Loucy (cell line): ENCODE data around the gene E2F8.
"Not testable (repeated sequence)": the region's sequence is repeated elsewhere in the genome, so short reads cannot be mapped to it uniquely, and the experiment has no call there.

Experiments
- H2AFZ ChIP-seq: fragments of 200-600 bp; sonication (generic); 2 replicates; pipeline ENCODE4 v1.6.0; 2016; ENCODE audit warnings: antibody characterized with exemption, mild to moderate bottlenecking, low read length, moderate library complexity
- H3F3A ChIP-seq: fragments of 200-600 bp; 2 replicates; pipeline ENCODE4 v1.6.0; 2016; ENCODE audit warnings: antibody characterized with exemption, low read depth, mild to moderate bottlenecking
- H3K27me3 ChIP-seq: fragments of 200-600 bp; sonication (generic); 2 replicates; pipeline ENCODE4 v1.6.1; 2014; ENCODE audit warnings: low read length, mild to moderate bottlenecking; ENCODE audit not compliant: insufficient read depth, poor library complexity, severe bottlenecking
- H3K36me3 ChIP-seq: fragments of 200-600 bp; sonication (generic); 2 replicates; pipeline ENCODE4 v1.6.1; 2016; ENCODE audit warnings: low read length; ENCODE audit not compliant: insufficient read depth
- H3K4me1 ChIP-seq: fragments of 200-600 bp; sonication (generic); 2 replicates; pipeline ENCODE4 v1.5.1; 2014; ENCODE audit warnings: low read length, mild to moderate bottlenecking; ENCODE audit not compliant: insufficient read depth, poor library complexity, severe bottlenecking
- H3K4me2 ChIP-seq: fragments of 200-600 bp; sonication (generic); 2 replicates; pipeline ENCODE4 v1.6.0; 2014; ENCODE audit warnings: antibody characterized with exemption, low read length, low read depth, mild to moderate bottlenecking; ENCODE audit not compliant: poor library complexity, severe bottlenecking
- H3K4me3 ChIP-seq: fragments of 200-600 bp; sonication (generic); 2 replicates; pipeline ENCODE4 v1.5.1; 2014; ENCODE audit warnings: low read length, mild to moderate bottlenecking, mixed read lengths; ENCODE audit not compliant: poor library complexity, severe bottlenecking
- H3K79me2 ChIP-seq: fragments of 200-600 bp; sonication (generic); 2 replicates; pipeline ENCODE4 v1.6.1; 2014; ENCODE audit warnings: low read length; ENCODE audit not compliant: insufficient read depth
- H3K9ac ChIP-seq: fragments of 200-600 bp; sonication (generic); 2 replicates; pipeline ENCODE4 v1.6.0; 2014; ENCODE audit warnings: mild to moderate bottlenecking, low read depth, low read length, moderate library complexity; ENCODE audit not compliant: poor library complexity, severe bottlenecking
- H3K9me2 ChIP-seq: fragments of 200-600 bp; sonication (generic); replicated peaks from 2 replicates; pipeline ENCODE4 v1.6.1; 2016; ENCODE audit warnings: low read depth, low read length, mixed read lengths
- H3K9me3 ChIP-seq: fragments of 200-600 bp; sonication (generic); 2 replicates; pipeline ENCODE4 v1.6.1; 2014; ENCODE audit warnings: mild to moderate bottlenecking, antibody characterized with exemption, low read length, low read depth; ENCODE audit not compliant: insufficient read depth
- H4K20me1 ChIP-seq: fragments of 200-600 bp; sonication (generic); 2 replicates; pipeline ENCODE4 v1.6.0; 2014; ENCODE audit warnings: antibody characterized with exemption, low read length, mild to moderate bottlenecking; ENCODE audit not compliant: insufficient read depth, poor library complexity, severe bottlenecking
- CTCF ChIP-seq: fragments of 200-600 bp; sonication (generic); conservative IDR thresholded peaks from 2 replicates; pipeline ENCODE4 v1.5.1; 2014; ENCODE audit warnings: mild to moderate bottlenecking, antibody characterized with exemption, low read length
- EZH2phosphoT487 ChIP-seq: fragments of 200-600 bp; IDR thresholded peaks from 2 replicates; pipeline ENCODE4 v1.6.1; 2018; ENCODE audit warnings: antibody characterized with exemption, mild to moderate bottlenecking, moderate library complexity, borderline replicate concordance

The E2F8 gene

GRCh38 chr11:19258641-19259230 is 18.0 kb upstream of the E2F8 start:
- no peak for TF ChIP-seq EZH2phosphoT487
- TF ChIP-seq CTCF: no peak
- H2AFZ ChIP-seq: no peak overlapping the region; the same call in 1 of the 2 replicates
- peak overlapping the region; percentile 17 for H3K4me2 ChIP-seq
- no peaks in the 10 kb centered on the region for H3K27me3 ChIP-seq
- H4K20me1 ChIP-seq: no peaks in the 10 kb centered on the region
- peak overlapping the region; percentile 44 for H3K9ac ChIP-seq
- no peak overlapping the region for H3K4me3 ChIP-seq
- no peaks in the 10 kb centered on the region for H3K79me2 ChIP-seq
- no peaks in the 10 kb centered on the region for H3K9me3 ChIP-seq
- no peaks in the 10 kb centered on the region for H3K9me2 ChIP-seq
- H3K4me1 ChIP-seq: peaks cover 14% of the 10 kb centered on the region
- H3F3A ChIP-seq: no peaks in the 10 kb centered on the region
- no peaks in the 10 kb centered on the region for H3K36me3 ChIP-seq

GRCh38 chr11:19254441-19254840 is 13.7 kb upstream of the E2F8 start:
- H3F3A ChIP-seq, H3K9me3 ChIP-seq: not testable (repeated sequence)

GRCh38 chr11:19253817-19254216 is 13.1 kb upstream of the E2F8 start:
- H3K9me2 ChIP-seq: no peaks in the 10 kb centered on the region
- no peaks in the 10 kb centered on the region for H3K36me3 ChIP-seq
- no peak for TF ChIP-seq CTCF
- no peak for TF ChIP-seq EZH2phosphoT487
- H3K4me2 ChIP-seq: no peak overlapping the region
- H3K4me1 ChIP-seq: peaks cover 10% of the 10 kb centered on the region
- no peaks in the 10 kb centered on the region for H3F3A ChIP-seq
- H4K20me1 ChIP-seq: no peaks in the 10 kb centered on the region
- H3K9me3 ChIP-seq: 0 out of 2 replicates have a peak, but pooled peaks cover 4% of the 10 kb centered on the region
- H3K27me3 ChIP-seq: no peaks in the 10 kb centered on the region
- no peaks in the 10 kb centered on the region for H3K79me2 ChIP-seq
- no peak overlapping the region for H3K9ac ChIP-seq
- no peak overlapping the region for H3K4me3 ChIP-seq
- H2AFZ ChIP-seq: no peak overlapping the region

More at GRCh38 chr11:19254441-19254840, 13.7 kb upstream of the E2F8 start:
- H4K20me1 ChIP-seq, H2AFZ ChIP-seq, H3K9me2 ChIP-seq, H3K36me3 ChIP-seq, H3K79me2 ChIP-seq, H3K27me3 ChIP-seq, H3K4me2 ChIP-seq, H3K9ac ChIP-seq, H3K4me3 ChIP-seq: not testable (repeated sequence)
- peaks cover 16% of the 10 kb centered on the region for H3K4me1 ChIP-seq

- Histone ChIP-seq H3K9ac (no peak overlapping the region), H3K9me2 (no peaks in the 10 kb centered on the region), H3K4me1 (peaks cover 5% of the 10 kb centered on the region), H3F3A (no peaks in the 10 kb centered on the region), H3K27me3 (no peaks in the 10 kb centered on the region), H4K20me1 (no peaks in the 10 kb centered on the region), H3K9me3 (0 out of 2 replicates have a peak, but pooled peaks cover 4% of the 10 kb centered on the region), H3K4me2 (no peak overlapping the region), H3K4me3 (no peak overlapping the region), H3K36me3 (no peaks in the 10 kb centered on the region), H3K79me2 (no peaks in the 10 kb centered on the region), H2AFZ (no peak overlapping the region)
- no peak for TF ChIP-seq CTCF
- TF ChIP-seq EZH2phosphoT487: no peak
Measured at GRCh38 chr11:19253153-19253745, 12.5 kb upstream of the E2F8 start.
